ENCODE results near the gene PACS1.

GRCh38 chr11:66227700-66228099 is 157.6 kb downstream of the PACS1 start:
- no peak for TF ChIP-seq CTCF (IDR thresholded peaks at IDR 0.05)
- TF ChIP-seq EP300 (IDR thresholded peaks at IDR 0.05), result no peak

Data from ovary (tissue), 3 donors.